Frontal cortex (tissue), 4 donors: ENCODE measurements around the gene HIBCH. TPM values are rescaled to one million over a fixed set of nuclear protein-coding genes. Genes with fewer than 3 reads are reported as not detected.
"Not testable (repeated sequence)": the region's sequence is repeated elsewhere in the genome, so short reads cannot be mapped to it uniquely, and the experiment has no call there.

ENCODE experiments used
- DNase-seq, 2 donors: peaks; one replicate each; pipeline ENCODE4 v3.0.0; 2012; ENCODE audit warnings: low spot score in 2 of 2
- FAIRE-seq: peaks from 2 replicates; lab custom pipeline; 2012; peaks lifted over from hg19 to GRCh38; lab: Jason Lieb, UNC
- total RNA-seq: library from RNA; depleted of rRNA; stranded (reverse); fragments of >200 nt; gene quantifications from one replicate; pipeline ENCODE4 v1.2.3, GENCODE V29; 2014
- donor health status: control.
- donor health status: control.
- donor health status: control.

Gene HIBCH
- total RNA-seq, result 11.0 TPM

- DNase-seq, result peak; percentile 63 to 78
- peak; percentile 74 for FAIRE-seq
Measured at GRCh38 chr2:190319555-190320498, at the start of gene HIBCH. HIBCH (minus strand) TSS chr2:190319826; CDS start chr2:190319750, 76 bp downstream.

- FAIRE-seq, result no peak
Measured at GRCh38 chr2:190367091-190367490, 47.5 kb upstream of the HIBCH start.

GRCh38 chr2:190366248-190366753 is 46.7 kb upstream of the HIBCH start:
- no peak for FAIRE-seq
- no peak for DNase-seq

More at GRCh38 chr2:190367091-190367490, 47.5 kb upstream of the HIBCH start:
- no peak for DNase-seq

- FAIRE-seq (no peak), DNase-seq (no peak)
Measured at GRCh38 chr2:190365499-190366204, 46.0 kb upstream of the HIBCH start.

GRCh38 chr2:190362894-190363293 is 43.3 kb upstream of the HIBCH start:
- FAIRE-seq (no peak), DNase-seq (no peak)

GRCh38 chr2:190361572-190361971 is 41.9 kb upstream of the HIBCH start:
- no peak for FAIRE-seq
- no peak for DNase-seq

GRCh38 chr2:190360965-190361364 is 41.3 kb upstream of the HIBCH start:
- FAIRE-seq, result no peak
- no peak for DNase-seq

GRCh38 chr2:190360561-190360960 is 40.9 kb upstream of the HIBCH start:
- FAIRE-seq (no peak), DNase-seq (no peak)

GRCh38 chr2:190358655-190359448 is 39.2 kb upstream of the HIBCH start:
- not testable (repeated sequence) for FAIRE-seq, DNase-seq

GRCh38 chr2:190357600-190357999 is 38.0 kb upstream of the HIBCH start:
- no peak for FAIRE-seq

GRCh38 chr2:190355968-190356644 is 36.5 kb upstream of the HIBCH start:
- FAIRE-seq, result no peak
- no peak for DNase-seq

More at GRCh38 chr2:190357600-190357999, 38.0 kb upstream of the HIBCH start:
- DNase-seq, result no peak

GRCh38 chr2:190354003-190354690 is 34.5 kb upstream of the HIBCH start:
- DNase-seq, result no peak
- no peak for FAIRE-seq

GRCh38 chr2:190353537-190353899 is 33.9 kb upstream of the HIBCH start:
- no peak for DNase-seq
- FAIRE-seq, result no peak

- DNase-seq, result no peak
- no peak for FAIRE-seq
Measured at GRCh38 chr2:190352668-190353536, 33.3 kb upstream of the HIBCH start.

GRCh38 chr2:190351955-190352354 is 32.3 kb upstream of the HIBCH start:
- DNase-seq (no peak), FAIRE-seq (no peak)

- DNase-seq (no peak), FAIRE-seq (no peak)
Measured at GRCh38 chr2:190350371-190350770, 30.7 kb upstream of the HIBCH start.

GRCh38 chr2:190344276-190344827 is 24.7 kb upstream of the HIBCH start:
- peak; percentile 55 to 65 for DNase-seq
- FAIRE-seq, result no peak
